ENCODE measurements around the gene OLIG1. TPM values are rescaled to one million over a fixed set of nuclear protein-coding genes. Genes with fewer than 3 reads are reported as not detected.

The OLIG1 gene
- 0.63 TPM in 1 of 2 replicates, not detected in the other for total RNA-seq
- 0.65 and 0.74 TPM in 2 replicates for polyA plus RNA-seq

- Histone ChIP-seq H3K27me3 (peaks cover 100% of the 10 kb centered on the region), H3K36me3 (no peaks in the 10 kb centered on the region), H3K27ac (no peak within 1 kb of the TSS), H3K9me3 (ENCODE audit: low read depth) (no peaks in the 10 kb centered on the region), H3K4me3 (peak within 1 kb of the TSS; percentile 37), H3K4me1 (ENCODE audit: low read depth) (no peaks in the 10 kb centered on the region)
- no peak for TF ChIP-seq CTCF (IDR thresholded peaks at IDR 0.05; ENCODE audit: low read depth, low read length)
- peak; percentile 34 to 61 for DNase-seq (ENCODE audit: low read depth in 1 of 2, low spot score in 1 of 2)
Observed at GRCh38 chr21:33069994-33070743, at the start of gene OLIG1. Gene OLIG1 (plus strand): TSS chr21:33070141. CDS start chr21:33070247, 106 bp downstream.

- no peak for DNase-seq (ENCODE audit: low read depth in 1 of 2, low spot score in 1 of 2)
- no peak overlapping the region for H3K27ac ChIP-seq
- H3K27me3 ChIP-seq = peaks cover 100% of the 10 kb centered on the region
- no peaks in the 10 kb centered on the region for H3K36me3 ChIP-seq
- no peaks in the 10 kb centered on the region for H3K4me1 ChIP-seq (ENCODE audit: low read depth)
- no peak for TF ChIP-seq CTCF (IDR thresholded peaks at IDR 0.05; ENCODE audit: low read depth, low read length)
- H3K9me3 ChIP-seq (ENCODE audit: low read depth) = no peaks in the 10 kb centered on the region
- H3K4me3 ChIP-seq = no peak overlapping the region
Observed at GRCh38 chr21:33020558-33021100, 49.3 kb upstream of the OLIG1 start.

- no peaks in the 10 kb centered on the region for H3K9me3 ChIP-seq (ENCODE audit: low read depth)
- peaks cover 100% of the 10 kb centered on the region for H3K27me3 ChIP-seq
- H3K36me3 ChIP-seq = no peaks in the 10 kb centered on the region
- TF ChIP-seq CTCF (IDR thresholded peaks at IDR 0.05; ENCODE audit: low read depth, low read length) = no peak
- no peak for DNase-seq (ENCODE audit: low read depth in 1 of 2, low spot score in 1 of 2)
- H3K4me3 ChIP-seq = no peak overlapping the region
- H3K27ac ChIP-seq = no peak overlapping the region
- no peaks in the 10 kb centered on the region for H3K4me1 ChIP-seq (ENCODE audit: low read depth)
Observed at GRCh38 chr21:33021150-33021549, 48.8 kb upstream of the OLIG1 start.

GRCh38 chr21:33021667-33022066 is 48.3 kb upstream of the OLIG1 start:
- no peaks in the 10 kb centered on the region for H3K9me3 ChIP-seq (ENCODE audit: low read depth)
- no peak overlapping the region for H3K27ac ChIP-seq
- peaks cover 100% of the 10 kb centered on the region for H3K27me3 ChIP-seq
- no peaks in the 10 kb centered on the region for H3K36me3 ChIP-seq
- no peak for TF ChIP-seq CTCF (IDR thresholded peaks at IDR 0.05; ENCODE audit: low read depth, low read length)
- no peak for DNase-seq (ENCODE audit: low read depth in 1 of 2, low spot score in 1 of 2)
- H3K4me1 ChIP-seq (ENCODE audit: low read depth) = no peaks in the 10 kb centered on the region
- H3K4me3 ChIP-seq = no peak overlapping the region

- no peaks in the 10 kb centered on the region for H3K4me1 ChIP-seq (ENCODE audit: low read depth)
- peaks cover 100% of the 10 kb centered on the region for H3K27me3 ChIP-seq
- no peak for TF ChIP-seq CTCF (IDR thresholded peaks at IDR 0.05; ENCODE audit: low read depth, low read length)
- H3K27ac ChIP-seq = no peak overlapping the region
- no peak for DNase-seq (ENCODE audit: low read depth in 1 of 2, low spot score in 1 of 2)
- H3K4me3 ChIP-seq = no peak overlapping the region
- no peaks in the 10 kb centered on the region for H3K9me3 ChIP-seq (ENCODE audit: low read depth)
- no peaks in the 10 kb centered on the region for H3K36me3 ChIP-seq
Observed at GRCh38 chr21:33022489-33022827, 47.5 kb upstream of the OLIG1 start.

Measured in cardiac muscle cell (in vitro differentiated cells and primary cell).